HG03457 (cell line): Measurements from ENCODE around the gene MARVELD3.

Experiments
- ATAC-seq: cut with Tn5 transposase; IDR thresholded peaks from one replicate; pipeline ENCODE4 v1.9.1; 2021; ENCODE audit warnings: moderate number of reproducible peaks; ENCODE audit not compliant: unreplicated experiment

Gene MARVELD3

GRCh38 chr16:71622088-71622487 lies 3.9 kb upstream of the MARVELD3 start:
- ATAC-seq: no peak

DNA sequence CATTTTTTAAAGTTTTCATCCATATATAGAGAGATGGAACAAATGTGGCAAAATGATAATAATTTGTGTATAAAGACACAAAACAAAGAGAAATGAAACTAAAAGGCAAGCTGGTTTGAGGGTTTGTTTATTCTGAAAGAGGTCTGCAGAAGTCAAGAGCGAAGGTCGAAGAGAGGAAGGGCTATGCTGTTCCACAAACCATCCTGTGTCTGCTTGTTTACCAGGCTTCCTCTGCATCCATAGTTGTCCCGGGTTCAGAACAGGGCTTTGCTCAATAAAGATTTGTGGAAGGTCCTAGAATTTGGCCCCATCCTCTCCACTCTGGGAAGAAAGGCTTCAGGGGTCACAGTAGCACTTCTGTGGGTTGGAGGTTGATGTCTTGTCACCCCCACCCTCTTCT lies 2.4 kb upstream of the MARVELD3 start:
- no peak for ATAC-seq

- ATAC-seq: no peak
Observed at GRCh38 chr16:71625113-71625850, 702 bp upstream of the MARVELD3 start.

- no peak for ATAC-seq
Observed at GRCh38 chr16:71626858-71627213, 852 bp downstream of the MARVELD3 start.

GRCh38 chr16:71627731-71628181 lies 1.8 kb downstream of the MARVELD3 start:
- no peak for ATAC-seq

DNA sequence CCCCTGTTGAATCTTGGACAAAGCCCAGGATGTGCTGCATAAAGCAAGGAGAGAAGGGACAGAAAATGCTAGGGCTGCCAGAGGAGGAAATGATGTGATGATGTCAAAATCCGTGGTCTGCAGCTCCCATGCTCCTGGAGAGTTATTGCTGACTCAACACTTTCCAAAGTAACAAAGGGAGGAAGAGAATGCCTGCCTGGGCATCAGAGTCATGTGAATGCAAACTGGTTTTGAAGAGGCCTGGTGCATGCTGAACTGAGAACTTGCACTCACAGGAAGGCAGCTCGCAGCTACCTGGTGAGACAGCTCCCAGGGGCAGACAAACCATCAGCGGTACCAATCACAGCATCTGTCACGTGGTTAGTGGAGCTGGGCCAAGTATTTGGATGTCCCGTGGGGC lies 2.8 kb downstream of the MARVELD3 start:
- no peak for ATAC-seq

- no peak for ATAC-seq
Observed at GRCh38 chr16:71629278-71630016, 3.5 kb downstream of the MARVELD3 start.

GRCh38 chr16:71630808-71631207 lies 4.8 kb downstream of the MARVELD3 start:
- ATAC-seq: no peak

DNA sequence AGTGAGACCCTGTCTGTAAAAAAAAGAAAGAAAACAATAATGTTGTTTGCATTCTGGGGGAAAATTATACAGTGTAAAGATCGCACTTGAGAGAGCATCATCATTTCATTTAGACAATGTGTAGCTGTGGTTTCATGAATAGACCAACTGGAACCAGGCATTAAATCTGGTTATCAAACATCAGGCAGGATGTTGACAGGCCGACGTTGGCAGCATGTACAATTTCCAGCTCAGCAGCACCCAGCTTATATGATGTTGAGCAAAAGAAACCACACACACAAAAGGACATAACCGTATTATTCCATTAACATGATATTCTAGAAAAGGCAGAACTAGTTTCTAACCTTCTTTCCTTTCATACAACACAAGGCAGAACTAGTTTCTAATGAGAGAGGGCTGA lies 5.8 kb downstream of the MARVELD3 start:
- ATAC-seq: no peak

DNA sequence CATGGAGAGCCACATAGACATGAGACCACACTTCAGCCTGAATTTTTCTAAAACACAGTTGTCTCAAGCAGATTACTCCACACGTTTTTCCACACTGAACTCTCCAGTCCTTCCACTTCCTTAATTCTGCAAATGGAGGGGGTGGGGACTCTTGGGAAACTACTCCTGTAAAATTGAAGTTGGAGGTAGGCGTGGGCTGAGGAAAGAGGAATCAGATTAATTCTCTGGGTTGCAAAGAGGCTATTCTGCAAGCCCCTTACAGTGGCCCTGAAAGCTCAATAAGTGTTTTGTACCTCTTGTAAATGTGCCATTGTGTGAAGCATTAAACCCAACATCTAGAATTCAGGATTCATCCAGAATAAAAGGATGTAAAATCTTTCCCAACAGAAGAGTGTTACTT lies 9.6 kb downstream of the MARVELD3 start:
- no peak for ATAC-seq

DNA sequence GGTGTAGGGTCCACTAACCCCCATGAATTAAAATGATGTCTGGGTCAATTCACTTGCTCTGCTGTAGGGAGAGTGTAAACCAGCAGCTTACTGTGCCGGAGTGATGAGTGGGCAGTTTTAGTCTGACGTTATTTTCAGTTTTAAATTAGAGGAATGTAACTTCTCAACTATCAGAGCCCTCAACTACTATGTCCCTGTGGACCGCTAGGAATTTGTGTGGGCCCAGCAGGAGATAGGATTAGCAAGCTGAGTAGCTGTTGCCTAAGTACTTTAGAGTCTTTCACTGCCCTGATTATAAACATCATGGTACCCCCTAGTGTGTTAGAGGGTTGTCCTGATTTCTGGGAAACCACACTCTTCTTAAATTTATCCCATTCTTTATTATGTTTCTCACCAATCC lies 11.4 kb downstream of the MARVELD3 start:
- ATAC-seq: no peak

DNA sequence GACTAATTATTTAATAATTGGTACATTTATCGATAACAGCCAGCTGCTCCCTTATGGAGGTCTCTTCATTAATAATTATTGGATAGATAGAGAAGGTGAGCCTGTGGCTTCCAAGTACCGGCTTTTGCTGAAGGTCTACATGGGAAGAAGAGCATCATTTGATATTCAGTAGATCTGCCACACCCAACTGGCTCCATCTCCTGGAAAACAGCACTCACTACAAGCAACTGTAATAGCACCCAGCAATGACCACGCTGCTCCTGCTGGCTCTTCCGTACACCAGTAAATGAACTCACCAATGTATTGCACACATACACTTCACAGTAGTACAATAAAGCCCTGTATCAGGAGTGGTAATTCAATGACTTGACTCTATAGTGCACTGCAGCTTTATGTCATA lies 19.5 kb downstream of the MARVELD3 start:
- ATAC-seq: no peak

- ATAC-seq: no peak
Observed at GRCh38 chr16:71647391-71647790, 21.4 kb downstream of the MARVELD3 start.

DNA sequence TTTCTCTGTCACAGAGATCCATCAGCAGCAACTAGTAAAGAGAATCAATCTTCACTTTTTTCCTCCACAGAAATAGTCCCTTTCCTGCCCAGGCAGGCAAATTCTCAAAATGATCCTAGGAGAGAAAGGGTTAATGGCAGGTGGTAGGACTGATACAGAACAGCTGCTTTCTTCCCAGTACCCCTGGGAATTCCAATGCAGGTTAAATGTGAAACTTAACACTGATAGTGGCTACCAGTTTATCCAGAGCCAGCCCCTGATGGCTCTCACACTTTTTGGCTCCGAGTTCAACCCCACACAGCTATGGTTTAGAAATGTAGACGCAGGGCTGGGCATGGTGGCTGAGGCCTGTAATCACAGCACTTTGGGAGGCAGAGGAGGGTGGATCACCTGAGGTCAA lies 22.2 kb downstream of the MARVELD3 start:
- no peak for ATAC-seq

- no peak for ATAC-seq
Observed at GRCh38 chr16:71648921-71649320, 22.9 kb downstream of the MARVELD3 start.

DNA sequence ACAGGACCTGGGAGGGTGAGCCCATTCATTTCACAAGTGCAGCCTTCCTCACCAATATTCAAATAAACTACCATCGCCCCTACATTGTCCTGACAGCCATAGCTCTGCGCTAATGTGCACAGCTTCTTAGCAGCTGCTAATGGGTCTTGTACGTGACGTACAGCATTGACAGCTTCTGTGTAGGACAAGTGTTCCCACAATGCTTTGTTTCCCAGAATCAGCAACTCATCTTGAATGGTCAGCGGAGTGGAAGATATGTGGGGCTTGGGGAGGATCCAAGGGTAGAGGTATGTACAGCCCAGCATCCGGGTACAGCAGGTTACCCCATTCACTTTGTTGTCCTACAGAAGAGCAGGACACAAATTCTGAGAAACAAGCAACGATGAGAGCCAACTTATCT lies 23.7 kb downstream of the MARVELD3 start:
- ATAC-seq: no peak

GRCh38 chr16:71658771-71659170 lies 32.8 kb downstream of the MARVELD3 start:
- no peak for ATAC-seq

GRCh38 chr16:71659471-71659870 lies 33.5 kb downstream of the MARVELD3 start:
- ATAC-seq: no peak

- no peak for ATAC-seq
Observed at GRCh38 chr16:71666264-71666663, 40.3 kb downstream of the MARVELD3 start.

GRCh38 chr16:71666928-71667707 lies 41.1 kb downstream of the MARVELD3 start:
- no peak for ATAC-seq

DNA sequence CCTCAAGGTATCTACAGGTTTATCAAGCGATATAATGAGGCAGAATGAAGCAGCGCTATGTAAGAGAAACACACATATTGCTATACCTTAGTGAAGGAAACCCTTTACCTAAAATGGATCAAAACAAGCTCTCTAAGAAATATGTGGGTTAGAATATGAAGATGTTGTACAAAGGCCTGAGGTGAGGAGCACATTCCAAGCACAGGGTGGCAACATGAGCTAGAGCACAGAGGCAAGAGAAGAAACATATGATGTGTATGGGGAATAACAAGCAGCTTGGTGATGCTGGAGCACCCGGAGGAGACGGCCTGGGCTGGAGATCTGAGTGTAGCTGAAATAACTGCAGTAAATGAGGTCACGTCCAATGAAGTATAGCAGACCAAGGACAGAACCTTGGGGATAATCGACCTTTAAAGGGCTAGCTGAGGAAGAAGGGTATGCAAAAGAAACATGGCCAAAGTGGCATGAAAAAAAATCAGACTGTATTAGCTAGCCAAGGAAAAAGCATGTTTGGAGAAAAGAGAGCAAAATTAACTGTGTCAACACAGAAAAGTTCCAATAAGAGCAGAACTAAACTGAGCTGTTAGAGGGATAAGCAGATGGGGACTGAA lies 44.0 kb downstream of the MARVELD3 start:
- ATAC-seq: no peak
